ENCODE measurements around the gene ABR. TPM values are rescaled to one million over a fixed set of nuclear protein-coding genes. Genes with fewer than 3 reads are reported as not detected.
A peak's percentile ranks its signal among the peaks of the same experiment; 100 is the strongest.

Gene ABR
- total RNA-seq, 2 donors from 2014 or later = 101 to 130 TPM

GRCh38 chr17:1095090-1095852 lies 84.5 kb downstream of the ABR start:
- peak overlapping the region; percentile 52 for H3K4me3 Mint-ChIP-seq
- no peaks in the 10 kb centered on the region for H3K36me3 Mint-ChIP-seq (ENCODE audit: low read depth)
- peak overlapping the region; percentile 41 for H3K27ac Mint-ChIP-seq
- H3K9me3 ChIP-seq (ENCODE audit: control insufficient read depth, low read length, poor library complexity, severe bottlenecking) = no peaks in the 10 kb centered on the region
- ATAC-seq (no peak), DNase-seq (no peak)
- peaks cover 36% of the 10 kb centered on the region for H3K4me1 Mint-ChIP-seq
- no peaks in the 10 kb centered on the region for H3K27me3 Mint-ChIP-seq

DNA sequence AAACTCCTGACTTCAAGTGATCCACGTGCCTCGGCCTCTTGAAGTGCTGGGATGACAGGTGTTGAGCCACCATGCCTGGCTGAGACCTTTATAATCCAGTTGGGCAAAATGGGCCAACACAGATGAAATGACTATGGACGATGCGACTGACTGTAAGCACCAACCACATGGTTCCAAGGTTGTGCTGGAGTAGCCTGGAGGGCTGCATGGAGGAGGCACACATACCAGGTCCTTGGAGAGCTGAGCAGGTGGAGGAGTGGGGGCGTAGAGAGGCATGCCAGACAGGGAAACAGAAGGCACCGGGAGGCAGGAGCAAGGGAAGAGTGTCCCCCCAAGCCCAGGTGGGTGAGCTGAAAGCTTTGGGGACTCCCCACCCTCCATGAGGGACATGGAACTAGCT lies 85.2 kb downstream of the ABR start:
- peaks cover 2% of the 10 kb centered on the region for H3K36me3 Mint-ChIP-seq (ENCODE audit: low read depth)
- no peaks in the 10 kb centered on the region for H3K27me3 Mint-ChIP-seq
- peak overlapping the region; percentile 52 for H3K4me3 Mint-ChIP-seq
- peaks cover 35% of the 10 kb centered on the region for H3K4me1 Mint-ChIP-seq
- ATAC-seq (no peak), DNase-seq (no peak)
- H3K9me3 ChIP-seq (ENCODE audit: control insufficient read depth, low read length, poor library complexity, severe bottlenecking) = no peaks in the 10 kb centered on the region
- H3K27ac Mint-ChIP-seq = peak overlapping the region; percentile 16

- H3K36me3 Mint-ChIP-seq (ENCODE audit: low read depth) = peaks cover 2% of the 10 kb centered on the region
- DNase-seq (no peak), ATAC-seq (no peak)
- H3K4me3 Mint-ChIP-seq = no peak overlapping the region
- no peak overlapping the region for H3K27ac Mint-ChIP-seq
- no peaks in the 10 kb centered on the region for H3K27me3 Mint-ChIP-seq
- H3K9me3 ChIP-seq (ENCODE audit: control insufficient read depth, low read length, poor library complexity, severe bottlenecking) = no peaks in the 10 kb centered on the region
- peaks cover 12% of the 10 kb centered on the region for H3K4me1 Mint-ChIP-seq
These were observed 87.9 kb downstream of the ABR start for GRCh38 chr17:1091900-1092299.

DNA sequence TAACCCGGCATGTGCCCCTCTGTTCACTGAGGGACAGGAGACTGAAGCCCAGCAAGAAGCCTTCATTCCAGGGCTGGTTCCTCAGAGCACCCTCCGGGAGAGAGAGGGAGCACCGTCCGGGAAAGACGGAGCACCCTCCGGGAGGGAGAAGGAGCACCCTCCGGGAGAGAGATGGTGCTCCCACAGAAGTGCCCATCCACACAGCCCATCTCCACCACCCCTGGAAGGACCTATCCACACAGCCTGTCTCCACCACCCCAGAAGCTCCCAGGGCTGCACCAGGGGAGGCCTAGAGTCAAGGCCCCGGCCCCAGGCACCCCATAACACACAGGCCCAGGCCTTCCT lies 88.6 kb downstream of the ABR start:
- Mint-ChIP-seq H3K27me3 (no peaks in the 10 kb centered on the region), H3K4me3 (no peak overlapping the region), H3K27ac (no peak overlapping the region), H3K36me3 (ENCODE audit: low read depth) (peaks cover 2% of the 10 kb centered on the region), H3K4me1 (peaks cover 9% of the 10 kb centered on the region)
- no peaks in the 10 kb centered on the region for H3K9me3 ChIP-seq (ENCODE audit: control insufficient read depth, low read length, poor library complexity, severe bottlenecking)
- DNase-seq (no peak), ATAC-seq (no peak)

- no peak overlapping the region for H3K4me3 Mint-ChIP-seq
- H3K27ac Mint-ChIP-seq = no peak overlapping the region
- ATAC-seq (no peak), DNase-seq (no peak)
- peaks cover 2% of the 10 kb centered on the region for H3K36me3 Mint-ChIP-seq (ENCODE audit: low read depth)
- peaks cover 3% of the 10 kb centered on the region for H3K4me1 Mint-ChIP-seq
- H3K27me3 Mint-ChIP-seq = no peaks in the 10 kb centered on the region
- no peaks in the 10 kb centered on the region for H3K9me3 ChIP-seq (ENCODE audit: control insufficient read depth, low read length, poor library complexity, severe bottlenecking)
These were observed 89.2 kb downstream of the ABR start for GRCh38 chr17:1090465-1091189.

GRCh38 chr17:1089915-1090314 lies 89.9 kb downstream of the ABR start:
- Mint-ChIP-seq H3K36me3 (ENCODE audit: low read depth) (peaks cover 2% of the 10 kb centered on the region), H3K27me3 (no peaks in the 10 kb centered on the region), H3K4me3 (no peak overlapping the region), H3K27ac (no peak overlapping the region), H3K4me1 (peaks cover 3% of the 10 kb centered on the region)
- no peak for DNase-seq
- no peak for ATAC-seq
- no peaks in the 10 kb centered on the region for H3K9me3 ChIP-seq (ENCODE audit: control insufficient read depth, low read length, poor library complexity, severe bottlenecking)

GRCh38 chr17:1087381-1088241 lies 92.2 kb downstream of the ABR start:
- H3K36me3 Mint-ChIP-seq (ENCODE audit: low read depth) = peaks cover 2% of the 10 kb centered on the region
- no peaks in the 10 kb centered on the region for H3K27me3 Mint-ChIP-seq
- H3K27ac Mint-ChIP-seq = no peak overlapping the region
- no peak overlapping the region for H3K4me3 Mint-ChIP-seq
- no peaks in the 10 kb centered on the region for H3K9me3 ChIP-seq (ENCODE audit: control insufficient read depth, low read length, poor library complexity, severe bottlenecking)
- ATAC-seq (no peak), DNase-seq (no peak)
- H3K4me1 Mint-ChIP-seq = peaks cover 2% of the 10 kb centered on the region

DNA sequence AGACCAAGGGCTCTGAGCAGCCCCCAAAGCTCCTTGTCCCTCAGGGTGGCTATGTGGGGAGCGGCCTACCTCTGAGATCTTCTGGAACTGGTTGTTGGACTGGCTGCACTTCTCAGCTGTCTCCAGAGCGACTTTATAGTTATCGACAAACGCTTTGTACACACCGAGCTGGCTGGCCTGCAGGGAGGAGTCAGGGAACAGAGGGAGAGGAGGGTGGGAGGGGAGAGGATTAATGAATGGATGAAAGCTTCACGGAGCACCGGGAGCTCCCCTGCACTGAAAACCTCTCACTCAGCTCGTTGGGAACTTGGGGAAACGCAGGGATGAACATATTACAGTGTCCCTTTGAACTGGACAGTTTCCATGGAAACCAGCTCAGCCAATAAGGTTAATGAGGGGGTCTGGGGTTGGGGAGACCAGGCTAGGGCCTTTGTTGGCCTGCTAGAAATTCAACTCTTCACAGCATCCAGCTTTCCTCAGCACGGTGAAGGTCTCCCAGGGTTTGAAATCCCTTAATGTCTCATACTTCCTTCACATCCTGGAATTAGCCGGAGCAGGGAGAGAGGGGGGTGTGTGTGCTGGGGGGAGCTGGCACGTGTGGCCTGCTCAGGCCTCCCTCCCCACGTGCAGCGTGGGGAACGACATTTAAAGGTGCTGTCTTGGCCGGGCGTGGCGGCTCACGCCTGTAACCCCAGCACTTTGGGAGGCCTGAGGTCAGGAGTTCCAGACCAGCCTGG lies 96.2 kb downstream of the ABR start:
- H3K27me3 Mint-ChIP-seq = no peaks in the 10 kb centered on the region
- no peak for ATAC-seq
- H3K27ac Mint-ChIP-seq = no peak overlapping the region
- H3K4me1 Mint-ChIP-seq = peaks cover 2% of the 10 kb centered on the region
- H3K4me3 Mint-ChIP-seq = no peak overlapping the region
- no peak for DNase-seq
- no peaks in the 10 kb centered on the region for H3K9me3 ChIP-seq (ENCODE audit: control insufficient read depth, low read length, poor library complexity, severe bottlenecking)
- no peaks in the 10 kb centered on the region for H3K36me3 Mint-ChIP-seq (ENCODE audit: low read depth)

DNA sequence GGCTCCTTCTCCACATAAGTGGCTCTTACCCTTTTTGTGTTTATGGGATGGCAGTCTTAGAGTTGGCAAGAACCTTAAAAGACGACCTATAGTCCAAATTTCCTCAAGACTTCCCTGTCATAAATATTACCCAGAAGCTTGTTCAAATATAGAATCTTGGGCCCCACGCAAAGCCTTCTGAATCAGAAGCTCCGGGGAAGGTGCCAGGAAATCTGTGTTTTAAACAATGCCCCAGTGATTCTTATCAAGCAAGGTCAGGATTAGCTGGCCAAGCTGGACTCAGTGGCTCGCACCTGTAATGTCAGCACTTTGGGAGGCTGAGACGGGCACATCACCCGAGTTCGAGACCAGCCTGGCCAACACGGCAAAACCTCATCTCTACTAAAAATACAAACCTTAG lies 97.2 kb downstream of the ABR start:
- Mint-ChIP-seq H3K36me3 (ENCODE audit: low read depth) (no peaks in the 10 kb centered on the region), H3K4me1 (peaks cover 4% of the 10 kb centered on the region), H3K27ac (no peak overlapping the region), H3K27me3 (no peaks in the 10 kb centered on the region), H3K4me3 (no peak overlapping the region)
- DNase-seq = no peak
- no peak for ATAC-seq
- H3K9me3 ChIP-seq (ENCODE audit: control insufficient read depth, low read length, poor library complexity, severe bottlenecking) = no peaks in the 10 kb centered on the region

DNA sequence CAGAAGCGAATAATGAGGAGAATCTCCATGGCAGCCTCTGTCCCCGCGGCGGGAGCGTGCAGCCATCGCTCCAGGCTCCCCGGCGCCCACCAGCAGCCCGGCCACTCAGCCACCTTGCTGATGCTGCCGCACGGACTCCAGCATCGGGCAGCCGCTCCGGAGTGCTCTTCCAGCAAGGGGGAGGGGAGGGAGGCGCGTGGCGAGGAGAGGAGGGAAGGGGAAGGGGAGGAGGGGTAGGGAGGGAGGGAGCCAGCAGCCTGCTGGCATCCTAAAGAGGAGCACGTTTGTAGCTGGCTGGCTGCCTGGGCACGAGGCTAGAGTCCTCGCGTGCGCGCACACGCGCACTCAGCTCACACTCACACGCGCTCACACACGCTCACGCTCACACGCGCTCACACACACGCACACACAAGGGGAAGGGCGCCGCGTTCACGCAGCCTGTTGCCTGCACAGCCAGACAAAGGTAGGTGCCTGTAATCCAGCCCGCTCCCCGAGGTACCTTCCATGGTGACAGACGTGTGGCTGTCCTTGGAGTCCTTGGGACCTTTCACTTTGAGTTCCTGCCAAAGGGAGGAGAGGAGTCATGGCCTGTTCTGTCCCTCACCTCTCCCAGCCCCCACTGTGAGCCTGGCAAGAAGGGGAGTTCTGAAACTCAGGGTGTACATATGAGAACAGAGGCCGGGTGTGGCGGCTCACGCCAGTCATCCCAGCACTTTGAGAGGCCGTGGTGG lies 100.8 kb downstream of the ABR start:
- H3K36me3 Mint-ChIP-seq (ENCODE audit: low read depth) = no peaks in the 10 kb centered on the region
- no peaks in the 10 kb centered on the region for H3K9me3 ChIP-seq (ENCODE audit: control insufficient read depth, low read length, poor library complexity, severe bottlenecking)
- DNase-seq = no peak
- peaks cover 7% of the 10 kb centered on the region for H3K4me1 Mint-ChIP-seq
- ATAC-seq = no peak
- peak overlapping the region; percentile 16 for H3K27ac Mint-ChIP-seq
- no peak overlapping the region for H3K4me3 Mint-ChIP-seq
- H3K27me3 Mint-ChIP-seq = no peaks in the 10 kb centered on the region

DNA sequence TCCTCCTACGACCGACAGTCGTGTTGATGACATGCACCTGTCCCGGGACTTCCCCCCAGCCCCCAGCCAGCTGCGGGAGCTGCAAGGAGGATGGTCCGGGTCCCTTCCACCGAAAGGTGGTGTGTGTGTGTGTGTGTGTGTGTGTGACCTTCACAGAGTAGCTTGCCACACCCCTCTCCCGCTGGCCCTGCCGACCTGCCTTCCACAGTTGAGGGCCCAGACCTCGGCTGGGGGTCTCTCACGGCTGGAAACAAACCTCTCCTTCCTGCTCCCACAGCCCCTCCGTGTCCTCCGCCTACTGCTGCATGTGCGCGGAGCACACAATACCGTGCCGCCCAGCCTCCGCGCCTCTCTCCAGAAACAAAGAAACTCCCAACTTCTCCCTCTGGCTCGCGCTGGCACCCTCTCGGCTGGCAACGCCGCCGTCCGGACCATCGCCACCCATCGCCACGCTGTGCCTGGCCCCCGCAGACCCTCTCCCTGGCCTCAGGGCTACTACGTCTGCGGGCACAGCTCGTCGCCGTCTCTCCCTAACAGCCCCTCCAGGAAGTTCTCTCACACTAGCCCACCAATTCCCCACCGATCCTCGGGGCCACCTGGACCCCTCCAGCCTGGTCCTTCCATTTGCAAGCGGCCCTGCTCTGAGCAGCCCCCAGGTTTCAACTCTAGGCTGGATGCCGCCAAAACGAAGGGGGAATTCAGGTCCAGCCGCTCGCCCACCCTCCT lies 101.6 kb downstream of the ABR start:
- Mint-ChIP-seq H3K27ac (peak overlapping the region; percentile 51), H3K36me3 (ENCODE audit: low read depth) (no peaks in the 10 kb centered on the region)

DNA sequence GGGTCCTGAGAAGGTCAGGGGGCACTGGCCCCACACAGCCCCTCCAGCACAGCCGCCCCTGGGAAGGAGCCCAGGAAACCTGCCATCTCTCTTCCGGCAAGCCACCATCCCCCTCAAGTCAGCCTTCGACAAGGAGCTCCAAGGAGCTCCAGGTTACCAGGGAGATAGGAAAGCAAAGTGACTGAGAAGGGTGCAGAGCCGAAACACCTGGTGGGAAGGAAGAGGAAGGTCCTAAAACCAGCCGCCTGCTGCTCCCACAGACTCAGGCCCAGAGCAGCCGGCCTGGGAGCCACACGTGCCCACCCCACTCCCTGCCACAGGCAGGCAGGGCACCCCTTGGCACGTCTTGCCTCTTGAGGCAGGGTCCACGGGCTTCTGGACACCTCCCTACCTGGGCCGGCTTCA lies 102.2 kb downstream of the ABR start:
- Mint-ChIP-seq H3K27ac (peak overlapping the region; percentile 24), H3K4me1 (peaks cover 7% of the 10 kb centered on the region), H3K27me3 (no peaks in the 10 kb centered on the region), H3K36me3 (ENCODE audit: low read depth) (no peaks in the 10 kb centered on the region), H3K4me3 (no peak overlapping the region)
- H3K9me3 ChIP-seq (ENCODE audit: control insufficient read depth, low read length, poor library complexity, severe bottlenecking) = no peaks in the 10 kb centered on the region
- no peak for ATAC-seq
- no peak for DNase-seq

More for the DNA sequence above, 101.6 kb downstream of the ABR start:
- DNase-seq (no peak), ATAC-seq (no peak)
- Mint-ChIP-seq H3K4me1 (peaks cover 7% of the 10 kb centered on the region), H3K4me3 (no peak overlapping the region), H3K27me3 (no peaks in the 10 kb centered on the region)
- no peaks in the 10 kb centered on the region for H3K9me3 ChIP-seq (ENCODE audit: control insufficient read depth, low read length, poor library complexity, severe bottlenecking)
